IMR-90 (cell line): ENCODE measurements around the gene LHFPL5. TPM values are rescaled to one million over a fixed set of nuclear protein-coding genes. Genes with fewer than 3 reads are reported as not detected.

Experiments
- ATAC-seq: fragments of 200-7000 bp; cut with Tn5 transposase; 2 replicates; pipeline ENCODE4 v1.9.1; 2020; ENCODE audit warnings: low read depth, mild to moderate bottlenecking, moderate library complexity
- BruUV-seq: library from RNA; stranded (reverse); fragments of 400-500 nt; replicated peaks from 2 replicates; lab custom pipeline; 2021; lab: Mats Ljungman, UMichigan
- CTCF ChIA-PET: fragments of 300-600 bp; formaldehyde crosslinking; extraction: SDS; loops from one replicate; lab custom pipeline; 2021; ENCODE audit warnings: antibody characterized with exemption; lab: Yijun Ruan, JAX
- POLR2A ChIA-PET: fragments of 300-600 bp; sonication (Branson Sonifier 250); formaldehyde crosslinking; loops from one replicate; lab custom pipeline; 2022; ENCODE audit warnings: antibody characterized with exemption; ENCODE audit not compliant: unreplicated experiment; lab: Charles Lee
- DNase-seq: peaks from one replicate; pipeline ENCODE4 v3.0.0; 2013
- H2AFZ ChIP-seq: replicated peaks from 2 replicates; pipeline ENCODE3; 2013; ENCODE audit warnings: low read length, mild to moderate bottlenecking; ENCODE audit not compliant: poor library complexity
- H2AK5ac ChIP-seq: 2 replicates; pipeline ENCODE4 v1.6.1; 2013; ENCODE audit warnings: low read depth, low read length, inconsistent platforms
- H2AK9ac ChIP-seq: replicated peaks from 2 replicates; pipeline ENCODE3; 2013; ENCODE audit warnings: mild to moderate bottlenecking, low read depth, low read length, moderate library complexity; ENCODE audit not compliant: poor library complexity
- H2BK120ac ChIP-seq: 2 replicates; pipeline ENCODE4 v1.6.1; 2013; ENCODE audit warnings: low read depth, low read length, inconsistent platforms
- H2BK15ac ChIP-seq: 3 replicates; pipeline ENCODE4 v1.6.1; 2013; ENCODE audit warnings: low read depth, low read length, inconsistent platforms
- H2BK20ac ChIP-seq: 2 replicates; pipeline ENCODE4 v1.6.1; 2013; ENCODE audit warnings: low read depth, mild to moderate bottlenecking, inconsistent platforms, low read length, moderate library complexity
- H2BK5ac ChIP-seq: 2 replicates; pipeline ENCODE4 v1.6.1; 2013; ENCODE audit warnings: mild to moderate bottlenecking, low read depth, low read length, inconsistent platforms; ENCODE audit not compliant: poor library complexity, severe bottlenecking
- H3K14ac ChIP-seq: replicated peaks from 2 replicates; pipeline ENCODE4 v1.6.1; 2013; ENCODE audit warnings: low read depth, low read length, inconsistent platforms
- H3K18ac ChIP-seq: 2 replicates; pipeline ENCODE4 v1.6.1; 2013; ENCODE audit warnings: low read depth, low read length, control low read depth
- H3K23ac ChIP-seq: 2 replicates; pipeline ENCODE4 v1.6.1; 2013; ENCODE audit warnings: low read depth, low read length, inconsistent platforms
- H3K27ac ChIP-seq: 2 replicates; pipeline ENCODE4 v1.5.1; 2013; ENCODE audit warnings: mild to moderate bottlenecking, control low read depth, low read length; ENCODE audit not compliant: insufficient read depth
- H3K27me3 ChIP-seq: 2 replicates; pipeline ENCODE4 v1.6.1; 2013; ENCODE audit warnings: low read length; ENCODE audit not compliant: control insufficient read depth, insufficient read depth
- H3K36me3 ChIP-seq: 2 replicates; pipeline ENCODE4 v1.6.1; 2013; ENCODE audit warnings: low read length, mixed read lengths; ENCODE audit not compliant: control insufficient read depth, insufficient read depth
- H3K4ac ChIP-seq: 2 replicates; pipeline ENCODE4 v1.6.1; 2013; ENCODE audit warnings: low read depth, low read length, inconsistent platforms
- H3K4me1 ChIP-seq: 2 replicates; pipeline ENCODE4 v1.6.1; 2013; ENCODE audit warnings: low read length, mixed read lengths; ENCODE audit not compliant: control insufficient read depth, insufficient read depth
- H3K4me2 ChIP-seq: 2 replicates; pipeline ENCODE4 v1.6.1; 2013; ENCODE audit warnings: low read depth, mild to moderate bottlenecking, control low read depth, low read length, moderate library complexity
- H3K4me3 ChIP-seq: 2 replicates; pipeline ENCODE4 v1.5.1; 2013; ENCODE audit warnings: low read depth, mild to moderate bottlenecking, control low read depth, low read length, moderate library complexity; ENCODE audit not compliant: insufficient read depth
- H3K56ac ChIP-seq: 2 replicates; pipeline ENCODE4 v1.6.1; 2013; ENCODE audit warnings: low read length, inconsistent platforms; ENCODE audit not compliant: insufficient read depth; ENCODE audit errors: extremely low read depth
- H3K79me1 ChIP-seq, 2 experiments: 2 replicates each; pipeline ENCODE4 v1.6.1; 2013; ENCODE audit warnings: low read length in 2 of 2, inconsistent platforms in 1 of 2, low read depth in 1 of 2
- H3K9ac ChIP-seq: 2 replicates; pipeline ENCODE4 v1.6.1; 2013; ENCODE audit warnings: low read depth, low read length, control low read depth
- H3K9me1 ChIP-seq: 2 replicates; pipeline ENCODE4 v1.6.1; 2013; ENCODE audit warnings: low read length, inconsistent platforms; ENCODE audit not compliant: insufficient read depth
- H3K9me3 ChIP-seq: 2 replicates; pipeline ENCODE4 v1.6.1; 2013; ENCODE audit warnings: low read length; ENCODE audit not compliant: control insufficient read depth, insufficient read depth
- H4K20me1 ChIP-seq: 2 replicates; pipeline ENCODE4 v1.6.1; 2013; ENCODE audit warnings: low read length, inconsistent platforms; ENCODE audit not compliant: insufficient read depth
- H4K5ac ChIP-seq: 2 replicates; pipeline ENCODE4 v1.6.1; 2013; ENCODE audit warnings: mild to moderate bottlenecking, low read depth, low read length, control low read depth
- H4K8ac ChIP-seq, 2 experiments: 2 replicates each; pipeline ENCODE4 v1.6.1; 2013; ENCODE audit warnings: low read depth in 2 of 2, low read length in 2 of 2, control low read depth in 1 of 2, inconsistent platforms in 1 of 2
- H4K91ac ChIP-seq: 2 replicates; pipeline ENCODE4 v1.6.1; 2013; ENCODE audit warnings: low read depth, low read length, inconsistent platforms; ENCODE audit not compliant: insufficient read depth
- CEBPB ChIP-seq: IDR thresholded peaks from 2 replicates; pipeline ENCODE4 v1.6.1; 2012; ENCODE audit warnings: low read depth, low read length, improper control_type of control experiment
- MXI1 ChIP-seq: IDR thresholded peaks from 2 replicates; pipeline ENCODE4 v1.6.1; 2012; ENCODE audit warnings: low read depth, mild to moderate bottlenecking, low read length, moderate library complexity, borderline replicate concordance
- WGBS, 2 experiments: methylation state at CpG; one replicate each; pipeline versions ENCODE4 v1.1.5 to v1.1.7; 2013; ENCODE audit warnings: missing lambda C conversion rate in 2 of 2; ENCODE audit not compliant: insufficient read length in 1 of 2; ENCODE audit errors: extremely low coverage in 2 of 2; 5-methylcytosine and 5-hydroxymethylcytosine counted together
- dilution Hi-C: fragments of 300-500 bp; cut with HindIII; formaldehyde crosslinking; loops from one replicate; pipeline ENCODE4 v1.14.3; 2018; ENCODE audit warnings: low sequenced_read_pairs; ENCODE audit not compliant: unreplicated experiment
- in situ Hi-C: fragments of 300-500 bp; cut with MboI; formaldehyde crosslinking; loops from 3 replicates; pipeline ENCODE4 v1.14.3; 2019; ENCODE audit warnings: low sequenced_read_pairs, inconsistent platforms, mixed read lengths
- intact Hi-C: fragments of 100-400 bp; cut with micrococcal nuclease; formaldehyde crosslinking; loops from 2 replicates; pipeline ENCODE4 v1.10.0; 2022
- polyA plus RNA-seq, 3 experiments: library from polyadenylated mRNA; depleted of rRNA; stranded (reverse); fragments of >200 nt; gene quantifications; 2 replicates each; pipeline ENCODE4 v1.2.3, GENCODE V29; 2012; ENCODE audit warnings: low replicate concordance in 1 of 3
- total RNA-seq: library from RNA; depleted of rRNA; stranded (reverse); fragments of >200 nt; gene quantifications from 2 replicates; pipeline ENCODE4 v1.2.3, GENCODE V29; 2012

The LHFPL5 gene
- total and polyA plus RNA-seq, 2 of the 4 experiments (the other 2 are of a cell fraction) = not detected

GRCh38 chr6:35831257-35832007 is 26.3 kb downstream of the LHFPL5 start:
- peaks cover 5% of the 10 kb centered on the region; the same call in 1 of the 2 replicates for H3K36me3 ChIP-seq
- no peaks in the 10 kb centered on the region for H3K9me3 ChIP-seq
- H3K27me3 ChIP-seq = no peaks in the 10 kb centered on the region
- H2BK15ac ChIP-seq = no peak overlapping the region
- H3K27ac ChIP-seq = no peak overlapping the region
- no peak overlapping the region for H3K4ac ChIP-seq
- no peak overlapping the region for H3K4me3 ChIP-seq
- no CpG with 5 or more reads among the region's 5 CpGs for WGBS, 2 experiments
- H3K56ac ChIP-seq = no peak overlapping the region
- no peaks in the 10 kb centered on the region for H3K79me1 ChIP-seq
- no peaks in the 10 kb centered on the region for H4K20me1 ChIP-seq
- in situ Hi-C loops (no loop called here), dilution Hi-C loops (no loop called here), intact Hi-C loops (no loop called here)
- no peak overlapping the region for H2AK9ac ChIP-seq
- POLR2A ChIA-PET = no interaction called here
- H3K9me1 ChIP-seq = no peaks in the 10 kb centered on the region
- H4K91ac ChIP-seq = no peak overlapping the region
- H3K4me1 ChIP-seq = peaks cover 4% of the 10 kb centered on the region
- DNase-seq = no peak
- H3K23ac ChIP-seq = no peak overlapping the region
- no peak overlapping the region for H3K9ac ChIP-seq
- BruUV-seq = no TSS peak
- no peak overlapping the region for H3K14ac ChIP-seq
- no peak overlapping the region for H2BK120ac ChIP-seq
- no peak overlapping the region for H2AFZ ChIP-seq
- peak; percentile 52; the same call in 1 of the 2 replicates for TF ChIP-seq CEBPB
- TF ChIP-seq MXI1 = no peak
- no peak for ATAC-seq
- no peak overlapping the region for H2AK5ac ChIP-seq
- no peak overlapping the region for H4K5ac ChIP-seq
- no peak overlapping the region for H4K8ac ChIP-seq
- H3K18ac ChIP-seq = no peak overlapping the region
- H3K4me2 ChIP-seq = no peak overlapping the region
- no peak overlapping the region for H2BK20ac ChIP-seq
- CTCF ChIA-PET = no interaction called here
- no peak overlapping the region for H2BK5ac ChIP-seq
